Activated B cell treated with CpG ODN at 0.5 μM for 24 hours (primary cell): Measurements from ENCODE around the gene PVR. TPM values are rescaled to one million over a fixed set of nuclear protein-coding genes. Genes with fewer than 3 reads are reported as not detected.
A peak's percentile ranks its signal among the peaks of the same experiment; 100 is the strongest.

ENCODE experiments used
- ATAC-seq: fragments of 200-7000 bp; cut with Tn5 transposase; one replicate; pipeline ENCODE4 v1.10.0; 2021; ENCODE audit warnings: low read depth, mild to moderate bottlenecking, moderate library complexity
- CTCF ChIA-PET: fragments of 350-600 bp; sonication (Branson Sonifier 250); formaldehyde crosslinking; loops from one replicate; lab custom pipeline; 2021; ENCODE audit warnings: antibody characterized with exemption; lab: Charles Lee
- POLR2A ChIA-PET: fragments of 350-600 bp; sonication (Branson Sonifier 250); formaldehyde crosslinking; loops from one replicate; lab custom pipeline; 2021; ENCODE audit warnings: antibody characterized with exemption; lab: Charles Lee
- DNase-seq: peaks from one replicate; pipeline ENCODE4 v3.0.0; 2022
- H3K27ac Mint-ChIP-seq: one replicate; pipeline ENCODE4 v1.8.0; 2020; ENCODE audit warnings: mixed read lengths
- H3K27me3 Mint-ChIP-seq: one replicate; pipeline ENCODE4 v1.8.0; 2021; ENCODE audit warnings: mixed read lengths
- H3K36me3 Mint-ChIP-seq: one replicate; pipeline ENCODE4 v1.8.0; 2021; ENCODE audit warnings: low read depth, mixed read lengths
- H3K4me1 Mint-ChIP-seq: one replicate; pipeline ENCODE4 v1.8.0; 2021; ENCODE audit warnings: mixed read lengths
- H3K4me3 Mint-ChIP-seq: one replicate; pipeline ENCODE4 v1.8.0; 2020; ENCODE audit warnings: mild to moderate bottlenecking, mixed read lengths
- H3K9me3 Mint-ChIP-seq: one replicate; pipeline ENCODE4 v1.8.0; 2020; ENCODE audit warnings: mixed read lengths
- CTCF ChIP-seq: fragments of 200-600 bp; IDR thresholded peaks from one replicate; pipeline ENCODE4 v1.8.0; 2022; ENCODE audit warnings: antibody characterized with exemption, mild to moderate bottlenecking
- intact Hi-C: fragments of 100-400 bp; cut with micrococcal nuclease; formaldehyde crosslinking; loops from one replicate; pipeline ENCODE4 v1.15.1; 2024
- total RNA-seq: library from RNA; stranded (reverse); gene quantifications from 2 replicates; pipeline ENCODE4 v1.2.3, GENCODE V29; 2022

The PVR gene
- total RNA-seq, 1 donor from 2014 or later: not detected

DNA sequence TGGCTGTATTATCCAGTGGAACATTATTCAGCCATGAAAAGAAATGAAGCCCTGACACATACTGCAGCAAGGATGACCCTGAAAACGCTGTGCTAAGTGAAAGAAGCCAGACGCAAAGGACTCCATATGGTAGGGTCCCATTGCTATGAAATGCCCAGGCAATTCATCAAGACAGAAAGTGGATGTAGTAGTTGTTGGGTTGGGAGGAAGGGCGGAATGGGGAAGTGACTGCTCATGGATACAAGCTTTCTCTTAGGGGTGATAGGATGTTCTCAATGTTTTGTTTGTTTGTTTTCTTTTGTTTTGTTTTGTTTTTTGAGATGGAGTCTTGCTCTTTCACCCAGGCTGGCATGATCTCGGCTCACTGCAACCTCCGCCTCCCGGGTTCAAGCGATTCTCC, 44.2 kb downstream of the PVR start:
- peaks cover 2% of the 10 kb centered on the region for H3K9me3 Mint-ChIP-seq
- peaks cover 9% of the 10 kb centered on the region for H3K27me3 Mint-ChIP-seq
- no peak for TF ChIP-seq CTCF
- DNase-seq (no peak), ATAC-seq (no peak)
- CTCF ChIA-PET: interaction anchor here (2.9 to 4.9 kb wide), 2 partner anchors 35 to 83 kb away, joined by 25 to 57 read pairs; no protein-coding TSS in a partner anchor
- peaks cover 47% of the 10 kb centered on the region for H3K4me1 Mint-ChIP-seq
- POLR2A ChIA-PET: no interaction called here
- intact Hi-C loops: no loop called here
- no peak overlapping the region for H3K4me3 Mint-ChIP-seq
- no peaks in the 10 kb centered on the region for H3K36me3 Mint-ChIP-seq
- no peak overlapping the region for H3K27ac Mint-ChIP-seq

DNA sequence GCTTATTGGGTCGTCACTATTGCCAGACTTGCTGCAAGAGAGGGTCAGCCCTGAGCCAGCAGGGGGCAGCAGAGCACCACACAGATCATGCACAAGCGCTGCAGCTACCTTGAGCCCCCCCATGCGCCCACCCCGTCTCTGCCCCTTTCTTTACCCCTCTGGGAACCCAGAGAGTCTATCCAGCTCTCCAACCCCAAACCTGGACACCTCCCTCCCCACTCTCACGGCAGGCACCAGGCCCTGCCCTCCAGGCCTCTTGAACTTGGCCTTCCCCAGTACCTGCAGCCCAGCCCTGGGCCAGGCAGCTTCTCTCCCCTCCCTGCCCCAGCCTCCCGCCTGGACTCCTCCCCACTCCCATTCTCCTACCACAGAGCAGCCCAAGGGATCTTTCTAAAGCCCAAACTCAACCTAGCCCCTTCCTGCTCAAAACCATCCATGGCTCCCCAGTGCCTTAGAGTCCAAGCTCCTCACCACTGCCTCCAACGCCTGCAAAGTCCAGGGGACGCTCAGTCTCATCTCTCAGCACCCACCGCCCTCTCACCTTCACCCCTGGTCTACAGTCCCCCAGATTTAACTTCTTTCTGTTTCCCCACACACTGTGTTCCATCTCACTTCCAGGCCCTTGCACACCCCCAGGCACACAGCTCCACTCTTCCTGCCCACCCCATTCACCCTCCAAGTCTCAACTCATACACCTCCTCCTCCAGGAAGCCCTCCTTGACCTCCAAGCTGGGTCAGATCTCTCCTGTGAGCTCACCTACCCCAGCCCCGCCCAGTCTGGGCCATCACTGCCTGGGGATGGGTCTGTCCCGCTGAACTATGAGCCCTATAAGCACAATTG, 45.8 kb downstream of the PVR start:
- peaks cover 2% of the 10 kb centered on the region for H3K9me3 Mint-ChIP-seq
- intact Hi-C loops: loop anchor here (1.0 kb wide), 6 partner anchors 35 to 498 kb away; no protein-coding TSS in a partner anchor
- ChIA-PET CTCF (interaction anchor here (0.8 to 4.9 kb wide), 9 partner anchors 33 to 203 kb away, joined by 3 to 57 read pairs (median 4); partner anchors contain the start of gene NECTIN2), POLR2A (interaction anchor here (0.6 to 2.4 kb wide), 7 partner anchors 34 to 497 kb away, joined by 3 to 18 read pairs (median 3); no protein-coding TSS in a partner anchor)
- H3K4me3 Mint-ChIP-seq: no peak overlapping the region
- H3K4me1 Mint-ChIP-seq: peaks cover 51% of the 10 kb centered on the region
- no peaks in the 10 kb centered on the region for H3K36me3 Mint-ChIP-seq
- ATAC-seq (peak; percentile 51), DNase-seq (peak; percentile 73)
- peaks cover 10% of the 10 kb centered on the region for H3K27me3 Mint-ChIP-seq
- no peak overlapping the region for H3K27ac Mint-ChIP-seq
- TF ChIP-seq CTCF: no peak

- Mint-ChIP-seq H3K27ac (no peak overlapping the region), H3K27me3 (peaks cover 7% of the 10 kb centered on the region), H3K4me3 (no peak overlapping the region), H3K9me3 (peaks cover under 1% of the 10 kb centered on the region), H3K36me3 (no peaks in the 10 kb centered on the region), H3K4me1 (peaks cover 47% of the 10 kb centered on the region)
- ChIA-PET CTCF (interaction anchor here (1.1 to 4.9 kb wide), 5 partner anchors 33 to 154 kb away, joined by 3 to 57 read pairs (median 6); no protein-coding TSS in a partner anchor), POLR2A (interaction anchor here (0.6 to 2.4 kb wide), 6 partner anchors 34 to 497 kb away, joined by 3 to 18 read pairs (median 6); no protein-coding TSS in a partner anchor)
- DNase-seq (no peak), ATAC-seq (no peak)
- intact Hi-C loops: no loop called here
- TF ChIP-seq CTCF: no peak
Measured at GRCh38 chr19:44690131-44690440, 46.4 kb downstream of the PVR start.

DNA sequence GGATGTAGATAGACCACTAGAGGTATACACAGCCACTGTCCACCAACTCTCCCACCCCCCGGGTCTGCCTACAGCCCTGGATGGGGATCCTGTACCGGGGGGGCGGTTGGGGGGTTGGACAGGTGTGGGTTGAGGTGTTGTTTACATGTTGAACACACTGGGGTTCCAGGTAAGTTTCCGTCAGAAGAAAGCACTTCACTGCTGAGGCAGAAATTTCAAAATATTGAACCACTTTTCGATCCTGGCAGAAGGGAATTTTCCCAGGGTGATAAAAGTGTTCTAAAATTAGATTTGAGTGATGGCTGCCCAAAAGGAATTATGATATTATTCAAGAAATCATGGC, 48.6 kb downstream of the PVR start:
- ChIA-PET CTCF (interaction anchor here (3.2 to 4.9 kb wide), 2 partner anchors 30 to 79 kb away, joined by 16 to 57 read pairs; no protein-coding TSS in a partner anchor), POLR2A (interaction anchor here (0.9 to 2.3 kb wide), 2 partner anchors 32 to 198 kb away, joined by 3 to 9 read pairs; partner anchors contain the start of gene TOMM40)
- Mint-ChIP-seq H3K9me3 (no peaks in the 10 kb centered on the region), H3K27me3 (peaks cover 13% of the 10 kb centered on the region), H3K4me3 (peak overlapping the region; percentile 73), H3K27ac (peak overlapping the region; percentile 88), H3K4me1 (peaks cover 31% of the 10 kb centered on the region), H3K36me3 (no peaks in the 10 kb centered on the region)
- ATAC-seq: peak; percentile 8
- DNase-seq: no peak
- intact Hi-C loops: loop anchor here (1.0 to 2.0 kb wide), 2 partner anchors 38 to 153 kb away; no protein-coding TSS in a partner anchor
- TF ChIP-seq CTCF: no peak

- H3K36me3 Mint-ChIP-seq: no peaks in the 10 kb centered on the region
- TF ChIP-seq CTCF: no peak
- H3K9me3 Mint-ChIP-seq: no peaks in the 10 kb centered on the region
- ATAC-seq: no peak
- peaks cover 28% of the 10 kb centered on the region for H3K4me1 Mint-ChIP-seq
- peaks cover 20% of the 10 kb centered on the region for H3K27me3 Mint-ChIP-seq
- no peak for DNase-seq
- ChIA-PET POLR2A (no interaction called here), CTCF (no interaction called here)
- peak overlapping the region; percentile 11 for H3K4me3 Mint-ChIP-seq
- intact Hi-C loops: no loop called here
- no peak overlapping the region for H3K27ac Mint-ChIP-seq
Measured at GRCh38 chr19:44694184-44694579, 50.5 kb downstream of the PVR start.
